IPS-18a (cell line): ENCODE results near the gene MMP13.

Source experiments
- H3K27ac ChIP-seq: one replicate; pipeline ENCODE4 v1.5.1; 2013; ENCODE audit warnings: low read length
- H3K27me3 ChIP-seq: one replicate; pipeline ENCODE4 v1.6.1; 2013; ENCODE audit warnings: mild to moderate bottlenecking, low read length; ENCODE audit not compliant: control insufficient read depth, insufficient read depth
- H3K36me3 ChIP-seq: one replicate; pipeline ENCODE4 v1.6.1; 2013; ENCODE audit warnings: low read depth, low read length; ENCODE audit not compliant: control insufficient read depth
- H3K4me1 ChIP-seq: one replicate; pipeline ENCODE4 v1.6.1; 2013; ENCODE audit warnings: low read depth, low read length; ENCODE audit not compliant: control insufficient read depth
- H3K4me3 ChIP-seq: one replicate; pipeline ENCODE4 v1.5.1; 2013; ENCODE audit warnings: low read length
- H3K9ac ChIP-seq: one replicate; pipeline ENCODE4 v1.6.1; 2013; ENCODE audit warnings: mild to moderate bottlenecking, low read length, moderate library complexity
- H3K9me3 ChIP-seq: one replicate; pipeline ENCODE4 v1.6.1; 2013; ENCODE audit warnings: low read depth, low read length; ENCODE audit not compliant: control insufficient read depth

Gene MMP13

GRCh38 chr11:102972853-102973252 lies 17.3 kb upstream of the MMP13 start:
- H3K9ac ChIP-seq, result no peak overlapping the region
- H3K4me1 ChIP-seq, result no peaks in the 10 kb centered on the region
- H3K9me3 ChIP-seq, result no peaks in the 10 kb centered on the region
- no peaks in the 10 kb centered on the region for H3K36me3 ChIP-seq
- no peaks in the 10 kb centered on the region for H3K27me3 ChIP-seq
- H3K4me3 ChIP-seq, result no peak overlapping the region
- no peak overlapping the region for H3K27ac ChIP-seq

- H3K27ac ChIP-seq, result no peak overlapping the region
- no peaks in the 10 kb centered on the region for H3K36me3 ChIP-seq
- H3K4me3 ChIP-seq, result no peak overlapping the region
- no peaks in the 10 kb centered on the region for H3K9me3 ChIP-seq
- no peaks in the 10 kb centered on the region for H3K4me1 ChIP-seq
- H3K9ac ChIP-seq, result no peak overlapping the region
- H3K27me3 ChIP-seq, result no peaks in the 10 kb centered on the region
These were observed 16.2 kb upstream of the MMP13 start for GRCh38 chr11:102971766-102972165.

GRCh38 chr11:102967497-102967896 lies 12.0 kb upstream of the MMP13 start:
- H3K27me3 ChIP-seq, result no peaks in the 10 kb centered on the region
- H3K27ac ChIP-seq, result no peak overlapping the region
- no peak overlapping the region for H3K9ac ChIP-seq
- H3K9me3 ChIP-seq, result no peaks in the 10 kb centered on the region
- H3K4me3 ChIP-seq, result no peak overlapping the region
- no peaks in the 10 kb centered on the region for H3K36me3 ChIP-seq
- H3K4me1 ChIP-seq, result no peaks in the 10 kb centered on the region

DNA sequence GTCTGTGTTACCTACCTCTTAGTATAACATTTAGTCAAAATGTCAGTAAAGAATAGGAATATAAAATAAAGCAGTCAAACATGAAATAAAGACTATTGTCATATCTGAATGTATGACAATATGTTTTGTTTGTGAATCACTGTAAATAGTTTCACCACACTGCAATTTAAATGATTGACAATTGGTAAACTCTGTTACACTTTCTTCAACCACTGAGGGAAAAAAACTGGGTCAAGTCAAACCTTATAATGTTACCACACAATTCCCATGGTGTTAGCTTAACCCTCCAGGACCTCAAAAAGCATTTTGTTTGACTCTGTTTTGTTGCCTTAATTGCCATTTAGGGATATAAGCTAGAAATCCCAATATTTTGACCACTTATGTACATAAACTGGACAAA lies 10.5 kb upstream of the MMP13 start:
- Histone ChIP-seq H3K9ac (no peak overlapping the region), H3K27ac (no peak overlapping the region), H3K4me1 (no peaks in the 10 kb centered on the region), H3K4me3 (no peak overlapping the region), H3K9me3 (no peaks in the 10 kb centered on the region), H3K27me3 (no peaks in the 10 kb centered on the region), H3K36me3 (no peaks in the 10 kb centered on the region)

DNA sequence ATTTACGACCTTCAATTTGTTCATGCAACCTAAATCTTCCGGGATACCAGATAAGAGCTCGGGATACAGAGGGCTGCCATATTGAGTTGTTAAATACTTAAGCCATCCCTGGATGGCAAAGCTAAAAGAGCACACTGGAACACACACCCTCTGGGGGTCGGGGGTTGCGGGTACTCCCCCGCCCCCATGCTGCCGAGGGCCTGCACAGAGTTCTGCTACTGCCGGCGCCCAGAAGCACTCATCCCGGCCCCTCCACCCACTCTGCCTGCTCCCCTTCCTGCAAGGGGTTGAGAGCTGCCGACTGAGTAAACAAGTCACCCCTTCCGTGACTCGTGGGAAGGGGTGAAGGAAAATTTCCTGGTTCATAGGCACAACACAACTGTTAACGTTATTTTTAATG lies 9.3 kb upstream of the MMP13 start:
- Histone ChIP-seq H3K4me3 (no peak overlapping the region), H3K27me3 (no peaks in the 10 kb centered on the region), H3K9me3 (no peaks in the 10 kb centered on the region), H3K4me1 (no peaks in the 10 kb centered on the region), H3K27ac (no peak overlapping the region), H3K9ac (no peak overlapping the region), H3K36me3 (no peaks in the 10 kb centered on the region)

DNA sequence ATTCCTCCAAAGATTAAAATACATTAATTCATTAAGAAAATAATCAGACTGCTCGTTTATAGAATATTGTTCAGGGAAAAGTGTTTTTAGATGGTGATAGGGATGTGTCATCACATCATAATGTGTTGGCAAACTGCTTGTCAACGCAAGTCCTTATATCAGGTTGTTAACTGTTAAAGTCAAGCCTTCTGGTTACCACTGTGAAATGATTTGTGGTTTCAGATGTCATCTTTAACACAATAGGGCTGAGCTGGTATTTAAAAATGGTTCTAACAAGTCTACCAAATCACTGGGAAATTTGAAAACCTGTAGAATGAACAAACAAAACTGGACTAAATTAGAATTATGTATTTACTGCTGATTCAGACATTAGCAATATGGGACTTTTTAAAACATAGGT lies 2.4 kb upstream of the MMP13 start:
- Histone ChIP-seq H3K27ac (no peak overlapping the region), H3K9me3 (no peaks in the 10 kb centered on the region), H3K27me3 (no peaks in the 10 kb centered on the region), H3K4me1 (no peaks in the 10 kb centered on the region), H3K4me3 (no peak overlapping the region), H3K9ac (no peak overlapping the region), H3K36me3 (no peaks in the 10 kb centered on the region)

GRCh38 chr11:102950622-102951081 lies 4.9 kb downstream of the MMP13 start:
- Histone ChIP-seq H3K9me3 (no peaks in the 10 kb centered on the region), H3K4me3 (no peak overlapping the region), H3K36me3 (no peaks in the 10 kb centered on the region), H3K4me1 (no peaks in the 10 kb centered on the region), H3K27me3 (no peaks in the 10 kb centered on the region), H3K9ac (no peak overlapping the region), H3K27ac (no peak overlapping the region)

GRCh38 chr11:102946237-102946636 lies 9.3 kb downstream of the MMP13 start:
- H3K9ac ChIP-seq, result no peak overlapping the region
- no peaks in the 10 kb centered on the region for H3K4me1 ChIP-seq
- H3K36me3 ChIP-seq, result no peaks in the 10 kb centered on the region
- no peaks in the 10 kb centered on the region for H3K27me3 ChIP-seq
- no peak overlapping the region for H3K27ac ChIP-seq
- no peak overlapping the region for H3K4me3 ChIP-seq
- H3K9me3 ChIP-seq, result no peaks in the 10 kb centered on the region

DNA sequence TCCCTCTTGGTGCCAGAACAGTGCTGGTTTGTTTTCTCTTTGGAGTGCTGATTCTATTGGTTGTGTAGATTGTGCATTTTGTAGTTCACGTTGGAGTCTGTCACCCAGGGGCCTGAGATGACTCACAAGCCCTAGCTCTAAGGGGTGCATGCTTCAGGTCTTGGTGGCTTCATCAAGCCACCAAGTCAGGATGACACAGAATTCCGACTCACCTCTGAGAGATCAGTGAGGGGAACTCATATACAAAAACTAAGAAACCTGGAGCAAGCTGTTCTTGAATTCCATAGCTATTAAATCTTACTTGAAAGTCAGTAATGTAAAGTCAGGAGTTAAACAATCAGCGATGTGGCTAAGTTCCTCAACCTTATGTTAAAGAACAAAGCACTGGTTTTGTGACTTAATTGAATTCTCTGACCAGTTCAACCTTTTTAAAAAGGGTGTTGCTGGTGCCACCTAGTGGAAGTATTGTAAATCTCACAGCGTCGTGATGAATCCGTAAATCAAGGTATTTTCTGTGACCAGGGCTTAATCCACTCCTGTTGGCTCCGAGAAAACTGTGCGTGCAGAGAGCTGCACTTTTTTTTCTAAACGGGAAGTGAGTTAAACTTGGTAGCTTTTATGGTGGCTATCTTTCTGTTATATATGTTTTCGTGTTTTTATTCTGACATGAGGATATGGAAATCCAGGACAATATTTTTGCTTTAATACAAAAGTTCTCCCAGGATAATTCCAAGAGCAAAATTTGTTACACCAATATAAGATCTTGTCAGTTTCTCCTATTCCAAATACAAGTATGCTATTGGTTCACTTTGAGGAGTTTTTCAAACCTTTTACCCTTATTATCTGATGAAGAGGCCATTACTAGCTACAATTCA lies 14.6 kb downstream of the MMP13 start:
- Histone ChIP-seq H3K36me3 (no peaks in the 10 kb centered on the region), H3K27ac (no peak overlapping the region), H3K4me1 (peaks cover 9% of the 10 kb centered on the region), H3K4me3 (no peak overlapping the region), H3K27me3 (no peaks in the 10 kb centered on the region), H3K9me3 (no peaks in the 10 kb centered on the region), H3K9ac (no peak overlapping the region)

- no peaks in the 10 kb centered on the region for H3K36me3 ChIP-seq
- no peak overlapping the region for H3K27ac ChIP-seq
- H3K9ac ChIP-seq, result no peak overlapping the region
- peaks cover 9% of the 10 kb centered on the region for H3K4me1 ChIP-seq
- no peak overlapping the region for H3K4me3 ChIP-seq
- H3K27me3 ChIP-seq, result no peaks in the 10 kb centered on the region
- no peaks in the 10 kb centered on the region for H3K9me3 ChIP-seq
These were observed 18.5 kb downstream of the MMP13 start for GRCh38 chr11:102936864-102937509.

DNA sequence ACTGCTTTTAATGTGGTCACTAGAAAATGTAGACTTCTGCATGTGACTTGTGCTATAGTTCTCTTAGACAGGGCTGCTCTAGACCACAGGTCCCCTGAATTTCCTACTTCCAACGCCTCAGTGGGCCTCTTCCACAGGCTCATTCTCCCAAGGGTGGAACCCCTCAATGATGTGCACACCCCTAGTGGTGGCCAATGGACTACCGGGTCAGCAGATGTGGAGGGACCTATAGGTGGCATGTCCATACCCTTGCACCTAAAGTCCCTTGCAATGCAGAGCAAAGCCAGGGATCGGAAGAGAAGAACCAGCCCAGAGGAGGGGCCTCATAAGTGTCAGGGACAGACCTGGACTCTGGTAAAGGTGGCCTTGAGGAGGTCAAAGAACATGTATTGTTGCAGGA lies 20.0 kb downstream of the MMP13 start:
- H3K9me3 ChIP-seq, result no peaks in the 10 kb centered on the region
- H3K36me3 ChIP-seq, result no peaks in the 10 kb centered on the region
- H3K27ac ChIP-seq, result no peak overlapping the region
- no peak overlapping the region for H3K9ac ChIP-seq
- H3K4me1 ChIP-seq, result peaks cover 9% of the 10 kb centered on the region
- H3K27me3 ChIP-seq, result no peaks in the 10 kb centered on the region
- H3K4me3 ChIP-seq, result no peak overlapping the region

GRCh38 chr11:102934735-102935134 lies 20.8 kb downstream of the MMP13 start:
- Histone ChIP-seq H3K4me1 (peaks cover 6% of the 10 kb centered on the region), H3K36me3 (no peaks in the 10 kb centered on the region), H3K27ac (no peak overlapping the region), H3K9me3 (no peaks in the 10 kb centered on the region), H3K27me3 (no peaks in the 10 kb centered on the region), H3K9ac (no peak overlapping the region), H3K4me3 (no peak overlapping the region)
